ENCODE results near the gene RBFA.

Gene RBFA

DNA sequence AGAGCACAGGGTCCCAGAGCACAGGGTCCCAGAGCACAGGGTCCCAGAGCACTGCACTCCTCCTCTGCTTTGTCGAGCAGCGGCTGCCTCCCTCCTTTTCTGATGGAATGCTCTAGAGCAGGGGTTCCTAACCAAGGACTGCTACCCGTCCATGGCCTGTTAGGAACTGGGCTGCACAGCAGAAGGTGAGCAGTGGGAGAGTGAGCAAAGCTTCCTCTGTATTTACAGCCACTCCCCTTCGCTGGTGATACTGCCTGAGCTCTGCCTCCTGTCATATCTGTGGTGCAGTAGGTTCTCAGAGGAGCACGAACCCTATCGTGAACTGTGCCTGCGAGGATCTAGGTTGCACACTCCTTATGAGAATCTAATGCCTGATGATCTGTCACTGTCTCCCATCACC is 41.7 kb downstream of the RBFA start:
- Histone ChIP-seq H3K4me1 (ENCODE audit: control insufficient read depth, insufficient read depth, low read length) (no peaks in the 10 kb centered on the region), H3K4me3 (ENCODE audit: low read depth, low read length) (no peak overlapping the region), H3K9me3 (ENCODE audit: control insufficient read depth, insufficient read depth, low read depth, low read length) (no peaks in the 10 kb centered on the region), H3K27ac (ENCODE audit: extremely low read depth, low read depth, low read length) (no peak overlapping the region), H3K36me3 (ENCODE audit: control insufficient read depth in 2 of 2, insufficient read depth in 1 of 2, low read length in 2 of 2) (no peaks in the 10 kb centered on the region)
- POLR2A ChIA-PET, result no interaction called here
- CTCF ChIA-PET, result interaction anchor here (0.6 kb wide), 1 partner anchor 13 kb away, joined by 4 read pairs; no protein-coding TSS in a partner anchor
- no peak for TF ChIP-seq GLIS2 (tag by site-specific recombination; IDR thresholded peaks at IDR 0.05)
- TF ChIP-seq ZNF132 (tag by site-specific recombination; IDR thresholded peaks at IDR 0.05; ENCODE audit: borderline replicate concordance), result no peak
- TF ChIP-seq ZEB2 (tag by site-specific recombination; IDR thresholded peaks at IDR 0.05), result no peak
- TF ChIP-seq, protein P1, sequence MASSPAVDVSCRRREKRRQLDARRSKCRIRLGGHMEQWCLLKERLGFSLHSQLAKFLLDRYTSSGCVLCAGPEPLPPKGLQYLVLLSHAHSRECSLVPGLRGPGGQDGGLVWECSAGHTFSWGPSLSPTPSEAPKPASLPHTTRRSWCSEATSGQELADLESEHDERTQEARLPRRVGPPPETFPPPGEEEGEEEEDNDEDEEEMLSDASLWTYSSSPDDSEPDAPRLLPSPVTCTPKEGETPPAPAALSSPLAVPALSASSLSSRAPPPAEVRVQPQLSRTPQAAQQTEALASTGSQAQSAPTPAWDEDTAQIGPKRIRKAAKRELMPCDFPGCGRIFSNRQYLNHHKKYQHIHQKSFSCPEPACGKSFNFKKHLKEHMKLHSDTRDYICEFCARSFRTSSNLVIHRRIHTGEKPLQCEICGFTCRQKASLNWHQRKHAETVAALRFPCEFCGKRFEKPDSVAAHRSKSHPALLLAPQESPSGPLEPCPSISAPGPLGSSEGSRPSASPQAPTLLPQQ (tag by site-specific recombination; IDR thresholded peaks at IDR 0.05), result no peak
- TF ChIP-seq ZFP41 (tag by site-specific recombination; IDR thresholded peaks at IDR 0.05; ENCODE audit: borderline replicate concordance), result no peak
- TF ChIP-seq ZNF16 (tag by site-specific recombination; IDR thresholded peaks at IDR 0.05; ENCODE audit: low read depth), result no peak
- no peak for TF ChIP-seq ZNF354C (tag by site-specific recombination; IDR thresholded peaks at IDR 0.05; ENCODE audit: borderline replicate concordance, low read depth)
- TF ChIP-seq, protein P2, sequence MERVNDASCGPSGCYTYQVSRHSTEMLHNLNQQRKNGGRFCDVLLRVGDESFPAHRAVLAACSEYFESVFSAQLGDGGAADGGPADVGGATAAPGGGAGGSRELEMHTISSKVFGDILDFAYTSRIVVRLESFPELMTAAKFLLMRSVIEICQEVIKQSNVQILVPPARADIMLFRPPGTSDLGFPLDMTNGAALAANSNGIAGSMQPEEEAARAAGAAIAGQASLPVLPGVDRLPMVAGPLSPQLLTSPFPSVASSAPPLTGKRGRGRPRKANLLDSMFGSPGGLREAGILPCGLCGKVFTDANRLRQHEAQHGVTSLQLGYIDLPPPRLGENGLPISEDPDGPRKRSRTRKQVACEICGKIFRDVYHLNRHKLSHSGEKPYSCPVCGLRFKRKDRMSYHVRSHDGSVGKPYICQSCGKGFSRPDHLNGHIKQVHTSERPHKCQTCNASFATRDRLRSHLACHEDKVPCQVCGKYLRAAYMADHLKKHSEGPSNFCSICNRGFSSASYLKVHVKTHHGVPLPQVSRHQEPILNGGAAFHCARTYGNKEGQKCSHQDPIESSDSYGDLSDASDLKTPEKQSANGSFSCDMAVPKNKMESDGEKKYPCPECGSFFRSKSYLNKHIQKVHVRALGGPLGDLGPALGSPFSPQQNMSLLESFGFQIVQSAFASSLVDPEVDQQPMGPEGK (tag by site-specific recombination; IDR thresholded peaks at IDR 0.05), result no peak
- TF ChIP-seq, protein P3, sequence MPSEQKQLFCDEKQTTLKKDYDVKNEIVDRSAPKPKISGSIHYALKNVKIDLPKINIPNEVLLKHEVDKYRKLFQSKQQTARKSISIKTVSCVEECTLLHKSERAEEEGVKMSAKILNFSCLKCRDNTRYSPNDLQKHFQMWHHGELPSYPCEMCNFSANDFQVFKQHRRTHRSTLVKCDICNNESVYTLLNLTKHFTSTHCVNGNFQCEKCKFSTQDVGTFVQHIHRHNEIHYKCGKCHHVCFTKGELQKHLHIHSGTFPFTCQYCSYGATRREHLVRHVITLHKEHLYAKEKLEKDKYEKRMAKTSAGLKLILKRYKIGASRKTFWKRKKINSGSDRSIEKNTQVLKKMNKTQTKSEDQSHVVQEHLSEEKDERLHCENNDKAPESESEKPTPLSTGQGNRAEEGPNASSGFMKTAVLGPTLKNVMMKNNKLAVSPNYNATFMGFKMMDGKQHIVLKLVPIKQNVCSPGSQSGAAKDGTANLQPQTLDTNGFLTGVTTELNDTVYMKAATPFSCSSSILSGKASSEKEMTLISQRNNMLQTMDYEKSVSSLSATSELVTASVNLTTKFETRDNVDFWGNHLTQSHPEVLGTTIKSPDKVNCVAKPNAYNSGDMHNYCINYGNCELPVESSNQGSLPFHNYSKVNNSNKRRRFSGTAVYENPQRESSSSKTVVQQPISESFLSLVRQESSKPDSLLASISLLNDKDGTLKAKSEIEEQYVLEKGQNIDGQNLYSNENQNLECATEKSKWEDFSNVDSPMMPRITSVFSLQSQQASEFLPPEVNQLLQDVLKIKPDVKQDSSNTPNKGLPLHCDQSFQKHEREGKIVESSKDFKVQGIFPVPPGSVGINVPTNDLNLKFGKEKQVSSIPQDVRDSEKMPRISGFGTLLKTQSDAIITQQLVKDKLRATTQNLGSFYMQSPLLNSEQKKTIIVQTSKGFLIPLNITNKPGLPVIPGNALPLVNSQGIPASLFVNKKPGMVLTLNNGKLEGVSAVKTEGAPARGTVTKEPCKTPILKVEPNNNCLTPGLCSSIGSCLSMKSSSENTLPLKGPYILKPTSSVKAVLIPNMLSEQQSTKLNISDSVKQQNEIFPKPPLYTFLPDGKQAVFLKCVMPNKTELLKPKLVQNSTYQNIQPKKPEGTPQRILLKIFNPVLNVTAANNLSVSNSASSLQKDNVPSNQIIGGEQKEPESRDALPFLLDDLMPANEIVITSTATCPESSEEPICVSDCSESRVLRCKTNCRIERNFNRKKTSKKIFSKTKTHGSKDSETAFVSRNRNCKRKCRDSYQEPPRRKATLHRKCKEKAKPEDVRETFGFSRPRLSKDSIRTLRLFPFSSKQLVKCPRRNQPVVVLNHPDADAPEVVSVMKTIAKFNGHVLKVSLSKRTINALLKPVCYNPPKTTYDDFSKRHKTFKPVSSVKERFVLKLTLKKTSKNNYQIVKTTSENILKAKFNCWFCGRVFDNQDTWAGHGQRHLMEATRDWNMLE (tag by site-specific recombination; conservative IDR thresholded peaks at IDR 0.05; ENCODE audit: low read depth), result no peak
- TF ChIP-seq ZSCAN23 (tag by site-specific recombination; IDR thresholded peaks at IDR 0.05), result no peak
- TF ChIP-seq ZNF37A (tag by site-specific recombination; IDR thresholded peaks at IDR 0.05), result no peak
- TF ChIP-seq ZNF521 (tag by site-specific recombination; IDR thresholded peaks at IDR 0.05), result no peak
- TF ChIP-seq, protein P4, sequence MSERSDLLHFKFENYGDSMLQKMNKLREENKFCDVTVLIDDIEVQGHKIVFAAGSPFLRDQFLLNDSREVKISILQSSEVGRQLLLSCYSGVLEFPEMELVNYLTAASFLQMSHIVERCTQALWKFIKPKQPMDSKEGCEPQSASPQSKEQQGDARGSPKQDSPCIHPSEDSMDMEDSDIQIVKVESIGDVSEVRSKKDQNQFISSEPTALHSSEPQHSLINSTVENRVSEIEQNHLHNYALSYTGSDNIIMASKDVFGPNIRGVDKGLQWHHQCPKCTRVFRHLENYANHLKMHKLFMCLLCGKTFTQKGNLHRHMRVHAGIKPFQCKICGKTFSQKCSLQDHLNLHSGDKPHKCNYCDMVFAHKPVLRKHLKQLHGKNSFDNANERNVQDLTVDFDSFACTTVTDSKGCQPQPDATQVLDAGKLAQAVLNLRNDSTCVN (tag by site-specific recombination; optimal IDR thresholded peaks at IDR 0.05), result no peak
- TF ChIP-seq RBAK (tag by site-specific recombination; IDR thresholded peaks at IDR 0.05), result no peak
- TF ChIP-seq ZBTB8A (tag by site-specific recombination; IDR thresholded peaks at IDR 0.05), result no peak
- no peak for TF ChIP-seq ZNF274 (IDR thresholded peaks at IDR 0.05; ENCODE audit: low read length)
- TF ChIP-seq ZNF274 (tag by site-specific recombination; IDR thresholded peaks at IDR 0.05; ENCODE audit: borderline replicate concordance), result no peak
- TF ChIP-seq, protein P5, sequence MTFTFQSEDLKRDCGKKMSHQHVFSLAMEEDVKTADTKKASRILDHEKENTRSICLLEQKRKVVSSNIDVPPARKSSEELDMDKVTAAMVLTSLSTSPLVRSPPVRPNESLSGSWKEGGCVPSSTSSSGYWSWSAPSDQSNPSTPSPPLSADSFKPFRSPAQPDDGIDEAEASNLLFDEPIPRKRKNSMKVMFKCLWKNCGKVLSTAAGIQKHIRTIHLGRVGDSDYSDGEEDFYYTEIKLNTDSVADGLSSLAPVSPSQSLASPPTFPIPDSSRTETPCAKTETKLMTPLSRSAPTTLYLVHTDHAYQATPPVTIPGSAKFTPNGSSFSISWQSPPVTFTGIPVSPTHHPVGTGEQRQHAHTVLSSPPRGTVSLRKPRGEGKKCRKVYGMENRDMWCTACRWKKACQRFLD (tag by site-specific recombination; IDR thresholded peaks at IDR 0.05), result no peak
- TF ChIP-seq, protein P6, sequence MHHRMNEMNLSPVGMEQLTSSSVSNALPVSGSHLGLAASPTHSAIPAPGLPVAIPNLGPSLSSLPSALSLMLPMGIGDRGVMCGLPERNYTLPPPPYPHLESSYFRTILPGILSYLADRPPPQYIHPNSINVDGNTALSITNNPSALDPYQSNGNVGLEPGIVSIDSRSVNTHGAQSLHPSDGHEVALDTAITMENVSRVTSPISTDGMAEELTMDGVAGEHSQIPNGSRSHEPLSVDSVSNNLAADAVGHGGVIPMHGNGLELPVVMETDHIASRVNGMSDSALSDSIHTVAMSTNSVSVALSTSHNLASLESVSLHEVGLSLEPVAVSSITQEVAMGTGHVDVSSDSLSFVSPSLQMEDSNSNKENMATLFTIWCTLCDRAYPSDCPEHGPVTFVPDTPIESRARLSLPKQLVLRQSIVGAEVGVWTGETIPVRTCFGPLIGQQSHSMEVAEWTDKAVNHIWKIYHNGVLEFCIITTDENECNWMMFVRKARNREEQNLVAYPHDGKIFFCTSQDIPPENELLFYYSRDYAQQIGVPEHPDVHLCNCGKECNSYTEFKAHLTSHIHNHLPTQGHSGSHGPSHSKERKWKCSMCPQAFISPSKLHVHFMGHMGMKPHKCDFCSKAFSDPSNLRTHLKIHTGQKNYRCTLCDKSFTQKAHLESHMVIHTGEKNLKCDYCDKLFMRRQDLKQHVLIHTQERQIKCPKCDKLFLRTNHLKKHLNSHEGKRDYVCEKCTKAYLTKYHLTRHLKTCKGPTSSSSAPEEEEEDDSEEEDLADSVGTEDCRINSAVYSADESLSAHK (tag by site-specific recombination; IDR thresholded peaks at IDR 0.05), result no peak
- TF ChIP-seq ZNF391 (tag by site-specific recombination; IDR thresholded peaks at IDR 0.05; ENCODE audit: borderline replicate concordance, low read depth), result no peak
